Calu3 (cell line): ENCODE results near the gene KRT32. TPM values are rescaled to one million over a fixed set of nuclear protein-coding genes. Genes with fewer than 3 reads are reported as not detected.

Experiments
- BruUV-seq: library from RNA; stranded (reverse); fragments of 400-500 nt; replicated peaks from 2 replicates; lab custom pipeline; 2021; lab: Mats Ljungman, UMichigan
- CTCF ChIA-PET: fragments of 300-600 bp; sonication (Branson Sonifier 250); formaldehyde crosslinking; loops from one replicate; lab custom pipeline; 2022; ENCODE audit warnings: antibody characterized with exemption; lab: Charles Lee
- DNase-seq: peaks from one replicate; pipeline ENCODE4 v3.0.0; 2022
- H3K27ac Mint-ChIP-seq: one replicate; pipeline ENCODE4 v1.8.0; 2022; ENCODE audit warnings: mixed read lengths; ENCODE audit not compliant: unreplicated experiment
- H3K27me3 Mint-ChIP-seq: one replicate; pipeline ENCODE4 v1.8.0; 2022; ENCODE audit warnings: mixed read lengths; ENCODE audit not compliant: unreplicated experiment
- H3K36me3 Mint-ChIP-seq: one replicate; pipeline ENCODE4 v1.8.0; 2022; ENCODE audit warnings: mild to moderate bottlenecking, moderate library complexity, mixed read lengths; ENCODE audit not compliant: insufficient read depth, unreplicated experiment
- H3K4me1 Mint-ChIP-seq: one replicate; pipeline ENCODE4 v1.8.0; 2022; ENCODE audit warnings: mild to moderate bottlenecking, low read depth, mixed read lengths; ENCODE audit not compliant: unreplicated experiment
- H3K4me3 Mint-ChIP-seq: one replicate; pipeline ENCODE4 v1.8.0; 2022; ENCODE audit warnings: mild to moderate bottlenecking, low read depth, moderate library complexity, mixed read lengths; ENCODE audit not compliant: unreplicated experiment
- H3K9me3 Mint-ChIP-seq: one replicate; pipeline ENCODE4 v1.8.0; 2022; ENCODE audit warnings: low read depth, mixed read lengths; ENCODE audit not compliant: unreplicated experiment
- intact Hi-C: fragments of 100-400 bp; cut with micrococcal nuclease; formaldehyde crosslinking; loops from one replicate; pipeline ENCODE4 v1.10.0; 2022; ENCODE audit not compliant: unreplicated experiment
- total RNA-seq: library from RNA; stranded (reverse); gene quantifications from 2 replicates; pipeline ENCODE4 v1.2.3, GENCODE V29; 2022
- TF ChIP-seq, protein P1 (sequence below): fragments of 200-600 bp; IDR thresholded peaks from one replicate; pipeline ENCODE4 v1.8.0; 2022; ENCODE audit warnings: antibody characterized with exemption; ENCODE audit not compliant: unreplicated experiment

Gene KRT32
- total RNA-seq, 1 experiment from 2014 or later, result not detected

DNA sequence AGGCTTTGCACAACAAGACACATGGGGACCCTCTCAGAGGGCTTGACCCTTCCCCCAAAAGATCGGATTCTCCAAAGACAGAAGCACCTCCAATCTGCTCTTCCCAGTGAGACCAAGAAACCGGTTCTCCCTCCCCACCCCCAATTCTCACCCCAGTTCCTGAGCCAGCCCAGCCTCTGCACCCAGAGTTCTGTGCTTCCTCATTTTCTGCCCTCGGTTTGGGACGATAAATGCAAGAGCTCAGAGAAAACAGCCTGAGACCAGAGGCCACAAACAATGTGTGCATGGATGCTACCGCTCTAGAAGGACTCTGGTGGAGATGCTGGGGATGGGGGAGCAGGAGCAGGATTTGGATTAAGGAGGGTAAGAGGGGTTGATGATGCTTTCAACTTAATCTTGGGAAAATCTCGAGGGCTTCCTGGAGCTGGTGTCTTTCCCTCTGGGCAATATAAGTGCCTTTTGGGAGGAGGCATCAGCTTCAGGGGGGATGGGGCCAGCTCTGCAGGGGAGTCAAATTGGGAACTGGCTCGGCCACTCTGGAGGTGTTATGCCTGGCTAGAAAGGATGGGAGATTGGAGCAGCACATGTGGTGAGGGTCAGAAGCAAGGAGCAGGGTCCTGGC is 45.5 kb upstream of the KRT32 start:
- H3K4me1 Mint-ChIP-seq, result peaks cover 21% of the 10 kb centered on the region
- H3K27me3 Mint-ChIP-seq, result no peaks in the 10 kb centered on the region
- H3K4me3 Mint-ChIP-seq, result no peak overlapping the region
- DNase-seq, result no peak
- BruUV-seq, result no TSS peak
- H3K27ac Mint-ChIP-seq, result peak overlapping the region; percentile 31
- H3K36me3 Mint-ChIP-seq, result peaks cover 70% of the 10 kb centered on the region
- H3K9me3 Mint-ChIP-seq, result no peaks in the 10 kb centered on the region
- intact Hi-C loops, result no loop called here
- TF ChIP-seq, protein P1, sequence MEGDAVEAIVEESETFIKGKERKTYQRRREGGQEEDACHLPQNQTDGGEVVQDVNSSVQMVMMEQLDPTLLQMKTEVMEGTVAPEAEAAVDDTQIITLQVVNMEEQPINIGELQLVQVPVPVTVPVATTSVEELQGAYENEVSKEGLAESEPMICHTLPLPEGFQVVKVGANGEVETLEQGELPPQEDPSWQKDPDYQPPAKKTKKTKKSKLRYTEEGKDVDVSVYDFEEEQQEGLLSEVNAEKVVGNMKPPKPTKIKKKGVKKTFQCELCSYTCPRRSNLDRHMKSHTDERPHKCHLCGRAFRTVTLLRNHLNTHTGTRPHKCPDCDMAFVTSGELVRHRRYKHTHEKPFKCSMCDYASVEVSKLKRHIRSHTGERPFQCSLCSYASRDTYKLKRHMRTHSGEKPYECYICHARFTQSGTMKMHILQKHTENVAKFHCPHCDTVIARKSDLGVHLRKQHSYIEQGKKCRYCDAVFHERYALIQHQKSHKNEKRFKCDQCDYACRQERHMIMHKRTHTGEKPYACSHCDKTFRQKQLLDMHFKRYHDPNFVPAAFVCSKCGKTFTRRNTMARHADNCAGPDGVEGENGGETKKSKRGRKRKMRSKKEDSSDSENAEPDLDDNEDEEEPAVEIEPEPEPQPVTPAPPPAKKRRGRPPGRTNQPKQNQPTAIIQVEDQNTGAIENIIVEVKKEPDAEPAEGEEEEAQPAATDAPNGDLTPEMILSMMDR, result no peak
- CTCF ChIA-PET, result interaction anchor here (0.8 to 1.3 kb wide), 3 partner anchors 11 to 36 kb away, joined by 3 to 4 read pairs (median 3); no protein-coding TSS in a partner anchor

DNA sequence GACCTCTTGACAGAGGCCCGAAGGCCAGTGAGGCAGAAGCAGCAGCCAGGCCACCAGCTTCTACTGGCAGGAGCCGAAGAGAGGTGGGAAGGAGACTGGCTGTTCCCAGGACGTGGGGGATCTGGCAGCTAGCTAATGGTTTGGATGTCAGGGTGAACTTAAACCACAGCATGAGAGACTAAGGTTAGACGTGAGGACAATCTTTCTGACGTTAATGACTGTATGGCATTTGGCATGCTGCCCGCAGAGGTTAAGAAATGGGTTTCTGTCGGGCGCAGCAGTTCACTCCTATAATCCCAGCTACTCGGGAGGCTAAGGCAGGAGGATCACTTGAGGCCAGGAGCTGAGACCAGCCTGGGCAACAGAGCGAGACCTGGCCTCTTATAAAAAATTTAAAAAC is 44.5 kb upstream of the KRT32 start:
- no peak overlapping the region for H3K27ac Mint-ChIP-seq
- H3K4me1 Mint-ChIP-seq, result peaks cover 29% of the 10 kb centered on the region
- no TSS peak for BruUV-seq
- H3K27me3 Mint-ChIP-seq, result no peaks in the 10 kb centered on the region
- TF ChIP-seq, protein P1, result no peak
- CTCF ChIA-PET, result interaction anchor here (1.3 kb wide), 1 partner anchor 37 kb away, joined by 4 read pairs; no protein-coding TSS in a partner anchor
- peaks cover 61% of the 10 kb centered on the region for H3K36me3 Mint-ChIP-seq
- intact Hi-C loops, result no loop called here
- DNase-seq, result no peak
- H3K4me3 Mint-ChIP-seq, result no peak overlapping the region
- no peaks in the 10 kb centered on the region for H3K9me3 Mint-ChIP-seq

DNA sequence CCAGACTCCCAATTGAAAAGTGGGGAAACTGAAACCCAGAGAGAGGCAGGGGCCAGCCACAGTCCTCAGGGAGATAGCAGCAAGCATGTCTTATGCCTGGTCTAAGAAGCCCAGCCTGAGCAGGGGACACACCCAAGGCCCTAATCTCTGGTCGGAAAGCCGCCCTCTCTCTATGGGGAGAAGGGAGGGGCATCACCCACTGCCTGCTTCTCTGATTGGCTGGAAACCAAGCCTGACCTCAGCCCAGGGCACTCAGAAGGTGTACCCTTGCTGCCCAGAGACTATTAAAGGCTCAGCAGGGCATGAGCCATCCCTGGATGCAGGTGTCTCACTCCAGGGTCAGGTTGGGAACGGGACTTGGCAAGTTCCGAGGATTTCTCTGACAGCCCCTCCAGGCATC is 43.9 kb upstream of the KRT32 start:
- TF ChIP-seq, protein P1, result no peak
- H3K9me3 Mint-ChIP-seq, result no peaks in the 10 kb centered on the region
- peak overlapping the region; percentile 29 for H3K27ac Mint-ChIP-seq
- CTCF ChIA-PET, result interaction anchor here (0.8 to 2.1 kb wide), 3 partner anchors 9 to 37 kb away, joined by 4 to 7 read pairs (median 6); no protein-coding TSS in a partner anchor
- no peaks in the 10 kb centered on the region for H3K27me3 Mint-ChIP-seq
- intact Hi-C loops, result no loop called here
- no peak for DNase-seq
- peaks cover 59% of the 10 kb centered on the region for H3K36me3 Mint-ChIP-seq
- H3K4me3 Mint-ChIP-seq, result no peak overlapping the region
- no TSS peak for BruUV-seq
- peaks cover 35% of the 10 kb centered on the region for H3K4me1 Mint-ChIP-seq

DNA sequence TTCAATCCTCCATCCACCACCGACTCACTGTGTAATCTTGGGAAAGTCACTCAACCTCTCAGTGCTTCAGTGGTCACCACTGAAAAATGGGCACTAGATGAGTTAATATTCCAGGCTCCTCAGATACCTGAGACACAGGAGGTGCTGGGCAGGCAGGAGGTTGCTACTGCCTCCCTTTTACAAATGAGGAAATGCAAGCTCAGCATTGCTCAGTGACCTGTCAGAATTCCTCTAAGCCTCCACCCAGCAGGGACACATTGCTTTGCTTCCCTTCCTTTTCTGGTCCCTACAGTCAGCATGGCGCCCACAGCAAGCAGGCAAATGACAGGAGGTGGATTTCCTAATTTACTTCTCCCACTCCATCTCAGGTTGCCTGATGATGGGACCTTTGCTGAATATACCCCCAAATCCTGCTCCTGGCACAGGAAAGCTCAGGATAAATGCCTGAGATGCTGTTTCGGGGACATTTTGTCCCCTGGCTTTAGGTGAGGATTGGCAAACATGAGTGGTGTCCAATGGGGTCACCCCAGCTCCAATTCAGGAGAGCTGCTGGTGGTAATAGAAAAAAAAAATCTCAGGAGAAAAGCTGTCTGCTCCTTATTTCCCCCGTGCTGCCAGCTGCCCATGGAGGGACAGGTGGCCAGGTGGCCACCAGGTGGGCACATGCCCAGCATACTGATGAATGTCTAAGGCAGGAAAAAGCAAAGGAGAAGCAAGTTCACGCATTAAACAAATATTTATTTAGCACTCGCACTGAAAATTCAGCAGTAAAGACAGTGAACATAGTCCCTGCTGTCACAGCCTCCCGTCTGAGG is 43.3 kb upstream of the KRT32 start:
- peak overlapping the region; percentile 29 for H3K27ac Mint-ChIP-seq
- intact Hi-C loops, result no loop called here
- no peaks in the 10 kb centered on the region for H3K9me3 Mint-ChIP-seq
- H3K4me1 Mint-ChIP-seq, result peaks cover 41% of the 10 kb centered on the region
- TF ChIP-seq, protein P1, result peak; percentile 7
- CTCF ChIA-PET, result interaction anchor here (0.6 to 2.1 kb wide), 5 partner anchors 9 to 850 kb away, joined by 3 to 7 read pairs (median 4); no protein-coding TSS in a partner anchor
- no peak overlapping the region for H3K4me3 Mint-ChIP-seq
- H3K36me3 Mint-ChIP-seq, result peaks cover 52% of the 10 kb centered on the region
- BruUV-seq, result no TSS peak
- no peak for DNase-seq
- H3K27me3 Mint-ChIP-seq, result no peaks in the 10 kb centered on the region
